ENCODE data around the gene UNC45B.

UNC45B gene

GRCh38 chr17:35236821-35237220 is 89.2 kb downstream of the UNC45B start:
- Histone ChIP-seq H3K27me3 (ENCODE audit: insufficient read depth, poor library complexity, severe bottlenecking) (peaks cover 2% of the 10 kb centered on the region), H3K4me3 (replicated peaks; ENCODE audit: insufficient read depth, low read length) (no peak overlapping the region), H3K27ac (replicated peaks) (no peak overlapping the region)
- TF ChIP-seq POLR2AphosphoS5 (IDR thresholded peaks at IDR 0.05; ENCODE audit: low read depth), result no peak
- TF ChIP-seq GABPA (IDR thresholded peaks at IDR 0.05; ENCODE audit: low read depth), result no peak
- TF ChIP-seq, protein P1, sequence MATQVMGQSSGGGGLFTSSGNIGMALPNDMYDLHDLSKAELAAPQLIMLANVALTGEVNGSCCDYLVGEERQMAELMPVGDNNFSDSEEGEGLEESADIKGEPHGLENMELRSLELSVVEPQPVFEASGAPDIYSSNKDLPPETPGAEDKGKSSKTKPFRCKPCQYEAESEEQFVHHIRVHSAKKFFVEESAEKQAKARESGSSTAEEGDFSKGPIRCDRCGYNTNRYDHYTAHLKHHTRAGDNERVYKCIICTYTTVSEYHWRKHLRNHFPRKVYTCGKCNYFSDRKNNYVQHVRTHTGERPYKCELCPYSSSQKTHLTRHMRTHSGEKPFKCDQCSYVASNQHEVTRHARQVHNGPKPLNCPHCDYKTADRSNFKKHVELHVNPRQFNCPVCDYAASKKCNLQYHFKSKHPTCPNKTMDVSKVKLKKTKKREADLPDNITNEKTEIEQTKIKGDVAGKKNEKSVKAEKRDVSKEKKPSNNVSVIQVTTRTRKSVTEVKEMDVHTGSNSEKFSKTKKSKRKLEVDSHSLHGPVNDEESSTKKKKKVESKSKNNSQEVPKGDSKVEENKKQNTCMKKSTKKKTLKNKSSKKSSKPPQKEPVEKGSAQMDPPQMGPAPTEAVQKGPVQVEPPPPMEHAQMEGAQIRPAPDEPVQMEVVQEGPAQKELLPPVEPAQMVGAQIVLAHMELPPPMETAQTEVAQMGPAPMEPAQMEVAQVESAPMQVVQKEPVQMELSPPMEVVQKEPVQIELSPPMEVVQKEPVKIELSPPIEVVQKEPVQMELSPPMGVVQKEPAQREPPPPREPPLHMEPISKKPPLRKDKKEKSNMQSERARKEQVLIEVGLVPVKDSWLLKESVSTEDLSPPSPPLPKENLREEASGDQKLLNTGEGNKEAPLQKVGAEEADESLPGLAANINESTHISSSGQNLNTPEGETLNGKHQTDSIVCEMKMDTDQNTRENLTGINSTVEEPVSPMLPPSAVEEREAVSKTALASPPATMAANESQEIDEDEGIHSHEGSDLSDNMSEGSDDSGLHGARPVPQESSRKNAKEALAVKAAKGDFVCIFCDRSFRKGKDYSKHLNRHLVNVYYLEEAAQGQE (IDR thresholded peaks at IDR 0.05; ENCODE audit: insufficient replicate concordance, low read depth), result no peak
- TF ChIP-seq SPI1 (IDR thresholded peaks at IDR 0.05; ENCODE audit: borderline replicate concordance, low read depth), result no peak
- no peak for TF ChIP-seq CTCF (IDR thresholded peaks at IDR 0.05; ENCODE audit: insufficient read depth, low read length)
- DNase-seq (ENCODE audit: low read depth in 1 of 2, low spot score in 1 of 2), result no peak

DNA sequence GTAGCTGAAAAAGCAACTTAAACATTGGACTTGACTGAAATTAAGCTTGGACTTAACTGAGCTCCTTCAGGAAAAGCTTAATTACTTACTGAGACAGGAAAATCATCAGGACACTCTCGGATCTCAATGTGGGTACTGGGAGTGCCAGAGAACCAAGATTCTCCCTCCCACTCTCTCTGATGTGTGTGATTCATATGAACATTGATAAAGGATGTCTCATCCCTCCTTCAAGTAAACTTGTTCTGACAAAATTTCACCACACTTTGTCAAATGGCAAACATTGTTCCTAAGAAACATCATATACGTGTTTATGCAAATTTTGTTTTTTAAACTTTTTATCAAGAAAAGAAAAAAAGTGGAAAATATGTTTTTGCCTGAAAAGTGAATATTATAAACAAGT is 91.2 kb downstream of the UNC45B start:
- no peak for DNase-seq (ENCODE audit: low read depth in 1 of 2, low spot score in 1 of 2)
- no peak overlapping the region for H3K4me3 ChIP-seq (replicated peaks; ENCODE audit: insufficient read depth, low read length)
- H3K27ac ChIP-seq (replicated peaks), result no peak overlapping the region
- H3K27me3 ChIP-seq (ENCODE audit: insufficient read depth, poor library complexity, severe bottlenecking), result peaks cover 2% of the 10 kb centered on the region
- TF ChIP-seq CTCF (IDR thresholded peaks at IDR 0.05; ENCODE audit: insufficient read depth, low read length) (no peak), SPI1 (IDR thresholded peaks at IDR 0.05; ENCODE audit: borderline replicate concordance, low read depth) (no peak)
